HAP-1 (cell line): ENCODE results near the gene ASPG.

Experiments
- DNase-seq, 2 experiments: peaks; one replicate each; pipeline ENCODE4 v3.0.0-alpha.2; 2016 to 2020; ENCODE audit warnings: low spot score in 2 of 2
- H3K27me3 ChIP-seq: fragments of 250-450 bp; sonication (Bioruptor Pico); 2 replicates; pipeline ENCODE4 v1.5.1; 2020; ENCODE audit warnings: low read depth, mild to moderate bottlenecking, moderate library complexity
- H3K36me3 ChIP-seq: fragments of 250-450 bp; sonication (Bioruptor Pico); replicated peaks from 2 replicates; pipeline ENCODE4 v1.5.1; 2020; ENCODE audit warnings: mild to moderate bottlenecking
- H3K4me1 ChIP-seq: fragments of 250-450 bp; sonication (Bioruptor Pico); 2 replicates; pipeline ENCODE4 v1.5.1; 2020; ENCODE audit warnings: mild to moderate bottlenecking
- H3K4me3 ChIP-seq: fragments of 250-450 bp; sonication (Bioruptor Pico); 2 replicates; pipeline ENCODE4 v1.5.1; 2020; ENCODE audit warnings: mild to moderate bottlenecking, moderate library complexity
- H3K9me3 ChIP-seq: fragments of 250-450 bp; sonication (Bioruptor Pico); 2 replicates; pipeline ENCODE4 v1.5.1; 2020; ENCODE audit warnings: mild to moderate bottlenecking, moderate library complexity
- in situ Hi-C: fragments of 300-500 bp; cut with MboI; formaldehyde crosslinking; loops from 3 replicates; pipeline ENCODE4 v1.14.3; 2020; ENCODE audit warnings: low sequenced_read_pairs, inconsistent platforms, mixed read lengths

Gene ASPG

GRCh38 chr14:104132981-104133380 is 47.5 kb downstream of the ASPG start:
- Histone ChIP-seq H3K4me1 (peaks cover 3% of the 10 kb centered on the region), H3K36me3 (no peaks in the 10 kb centered on the region), H3K27me3 (peaks cover 32% of the 10 kb centered on the region), H3K9me3 (peaks cover 3% of the 10 kb centered on the region), H3K4me3 (no peak overlapping the region)
- in situ Hi-C loops = no loop called here
- DNase-seq = peak in 1 of 2 experiments; percentile 43

- peaks cover 3% of the 10 kb centered on the region for H3K9me3 ChIP-seq
- in situ Hi-C loops = no loop called here
- H3K4me1 ChIP-seq = peaks cover 4% of the 10 kb centered on the region
- H3K27me3 ChIP-seq = peaks cover 32% of the 10 kb centered on the region
- H3K36me3 ChIP-seq = no peaks in the 10 kb centered on the region
- H3K4me3 ChIP-seq = no peak overlapping the region
- DNase-seq = no peak
These were observed 48.0 kb downstream of the ASPG start for GRCh38 chr14:104133496-104133895.

GRCh38 chr14:104134061-104134965 is 48.8 kb downstream of the ASPG start:
- Histone ChIP-seq H3K36me3 (no peaks in the 10 kb centered on the region), H3K9me3 (peaks cover 2% of the 10 kb centered on the region), H3K4me1 (peaks cover 4% of the 10 kb centered on the region), H3K4me3 (no peak overlapping the region), H3K27me3 (peaks cover 32% of the 10 kb centered on the region)
- in situ Hi-C loops = no loop called here
- DNase-seq = no peak

GRCh38 chr14:104135121-104135903 is 49.8 kb downstream of the ASPG start:
- peaks cover 7% of the 10 kb centered on the region for H3K4me1 ChIP-seq
- in situ Hi-C loops = no loop called here
- H3K4me3 ChIP-seq = no peak overlapping the region
- peak; percentile 34 to 77 for DNase-seq
- H3K9me3 ChIP-seq = no peaks in the 10 kb centered on the region
- H3K36me3 ChIP-seq = no peaks in the 10 kb centered on the region
- peaks cover 32% of the 10 kb centered on the region for H3K27me3 ChIP-seq

- peaks cover 9% of the 10 kb centered on the region for H3K4me1 ChIP-seq
These were observed 50.5 kb downstream of the ASPG start for GRCh38 chr14:104135904-104136471.

GRCh38 chr14:104136472-104137296 is 51.2 kb downstream of the ASPG start:
- H3K27me3 ChIP-seq = peaks cover 32% of the 10 kb centered on the region
- in situ Hi-C loops = no loop called here
- H3K4me1 ChIP-seq = peaks cover 9% of the 10 kb centered on the region
- no peaks in the 10 kb centered on the region for H3K36me3 ChIP-seq
- no peak for DNase-seq
- H3K9me3 ChIP-seq = no peaks in the 10 kb centered on the region
- peak overlapping the region; percentile 14 for H3K4me3 ChIP-seq

More at GRCh38 chr14:104135904-104136471, 50.5 kb downstream of the ASPG start:
- DNase-seq = no peak
- peaks cover 32% of the 10 kb centered on the region for H3K27me3 ChIP-seq
- in situ Hi-C loops = no loop called here
- peak overlapping the region; percentile 14 for H3K4me3 ChIP-seq
- no peaks in the 10 kb centered on the region for H3K36me3 ChIP-seq
- H3K9me3 ChIP-seq = no peaks in the 10 kb centered on the region

GRCh38 chr14:104137297-104138097 is 52.0 kb downstream of the ASPG start:
- Histone ChIP-seq H3K27me3 (peaks cover 32% of the 10 kb centered on the region), H3K9me3 (no peaks in the 10 kb centered on the region), H3K4me1 (peaks cover 9% of the 10 kb centered on the region), H3K36me3 (no peaks in the 10 kb centered on the region), H3K4me3 (peak overlapping the region; percentile 55)
- in situ Hi-C loops = no loop called here
- peak; percentile 49 to 80 for DNase-seq

GRCh38 chr14:104138098-104138717 is 52.7 kb downstream of the ASPG start, which contains the start of gene KIF26A:
Gene KIF26A, plus strand, starts transcription at chr14:104138587. Its CDS starts 136 bp downstream, at chr14:104138723.
- Histone ChIP-seq H3K36me3 (no peaks in the 10 kb centered on the region), H3K27me3 (peaks cover 32% of the 10 kb centered on the region), H3K9me3 (no peaks in the 10 kb centered on the region), H3K4me1 (peaks cover 9% of the 10 kb centered on the region), H3K4me3 (peak within 1 kb of the TSS; percentile 55)
- peak; percentile 63 to 84 for DNase-seq
- in situ Hi-C loops = no loop called here

GRCh38 chr14:104138718-104139459 is 53.4 kb downstream of the ASPG start:
- H3K27me3 ChIP-seq = peaks cover 29% of the 10 kb centered on the region
- peaks cover 9% of the 10 kb centered on the region for H3K4me1 ChIP-seq
- H3K36me3 ChIP-seq = no peaks in the 10 kb centered on the region
- peak overlapping the region; percentile 55 for H3K4me3 ChIP-seq
- no peaks in the 10 kb centered on the region for H3K9me3 ChIP-seq
- in situ Hi-C loops = no loop called here
- peak in 1 of 2 experiments; percentile 32 for DNase-seq

GRCh38 chr14:104139460-104140212 is 54.1 kb downstream of the ASPG start:
- H3K36me3 ChIP-seq = no peaks in the 10 kb centered on the region
- H3K9me3 ChIP-seq = no peaks in the 10 kb centered on the region
- H3K27me3 ChIP-seq = peaks cover 23% of the 10 kb centered on the region
- peak overlapping the region; percentile 55 for H3K4me3 ChIP-seq
- in situ Hi-C loops = no loop called here
- peaks cover 9% of the 10 kb centered on the region for H3K4me1 ChIP-seq
- peak; percentile 47 to 69 for DNase-seq

GRCh38 chr14:104140213-104140462 is 54.6 kb downstream of the ASPG start:
- Histone ChIP-seq H3K4me1 (peaks cover 9% of the 10 kb centered on the region), H3K4me3 (peak overlapping the region; percentile 55), H3K36me3 (no peaks in the 10 kb centered on the region), H3K9me3 (no peaks in the 10 kb centered on the region), H3K27me3 (peaks cover 18% of the 10 kb centered on the region)
- in situ Hi-C loops = no loop called here
- no peak for DNase-seq
